Activated CD8-positive, alpha-beta T cell treated with anti-CD3 and anti-CD28 coated beads for 36 hours (primary cell): ENCODE data around the gene ADD3. TPM values are rescaled to one million over a fixed set of nuclear protein-coding genes. Genes with fewer than 3 reads are reported as not detected.
A peak's percentile ranks its signal among the peaks of the same experiment; 100 is the strongest.

ENCODE experiments used
- ATAC-seq: fragments of 200-7000 bp; cut with Tn5 transposase; one replicate; pipeline ENCODE4 v1.10.0; 2021; ENCODE audit warnings: mild to moderate bottlenecking, moderate library complexity
- CTCF ChIA-PET: fragments of 350-600 bp; sonication (Branson Sonifier 250); formaldehyde crosslinking; loops from one replicate; lab custom pipeline; 2021; ENCODE audit warnings: antibody characterized with exemption; lab: Charles Lee
- POLR2A ChIA-PET: fragments of 350-600 bp; sonication (Branson Sonifier 250); formaldehyde crosslinking; loops from one replicate; lab custom pipeline; 2021; ENCODE audit warnings: antibody characterized with exemption; lab: Charles Lee
- DNase-seq: peaks from one replicate; pipeline ENCODE4 v3.0.0-alpha.2; 2020
- H3K27ac Mint-ChIP-seq: one replicate; pipeline ENCODE4 v1.8.0; 2021; ENCODE audit warnings: mild to moderate bottlenecking, mixed read lengths
- H3K27me3 Mint-ChIP-seq: one replicate; pipeline ENCODE4 v1.8.0; 2021; ENCODE audit warnings: mixed read lengths
- H3K36me3 Mint-ChIP-seq: one replicate; pipeline ENCODE4 v1.8.0; 2021; ENCODE audit warnings: low read depth, mixed read lengths
- H3K4me1 Mint-ChIP-seq: one replicate; pipeline ENCODE4 v1.8.0; 2021; ENCODE audit warnings: low read depth, mixed read lengths
- H3K4me3 Mint-ChIP-seq: one replicate; pipeline ENCODE4 v1.8.0; 2021; ENCODE audit warnings: mild to moderate bottlenecking, moderate library complexity, mixed read lengths
- H3K9me3 Mint-ChIP-seq: one replicate; pipeline ENCODE4 v1.8.0; 2021; ENCODE audit warnings: mixed read lengths
- intact Hi-C: fragments of 100-400 bp; cut with micrococcal nuclease; formaldehyde crosslinking; loops from one replicate; pipeline ENCODE4 v1.10.0; 2022
- total RNA-seq, 2 experiments: library from RNA; stranded (reverse); gene quantifications; one replicate each; pipeline ENCODE4 v1.2.3, GENCODE V29; 2021
- TF ChIP-seq, protein P1 (sequence below): fragments of 200-600 bp; IDR thresholded peaks from one replicate; pipeline ENCODE4 v1.8.0; 2022; ENCODE audit warnings: antibody characterized with exemption, mild to moderate bottlenecking

Gene ADD3
- total RNA-seq, 2 experiments from 2014 or later: 66.8 to 77.0 TPM

- H3K4me3 Mint-ChIP-seq: peak overlapping the region; percentile 65
- ChIA-PET POLR2A (interaction anchor here (2.1 kb wide), 1 partner anchor 10 kb away, joined by 7 read pairs; no protein-coding TSS in a partner anchor), CTCF (interaction anchor here (1.6 to 3.5 kb wide), 2 partner anchors 8 to 61 kb away, joined by 4 to 20 read pairs; no protein-coding TSS in a partner anchor)
- H3K27ac Mint-ChIP-seq: peak overlapping the region; percentile 94
- no peaks in the 10 kb centered on the region for H3K9me3 Mint-ChIP-seq
- peaks cover 4% of the 10 kb centered on the region for H3K36me3 Mint-ChIP-seq
- ATAC-seq (peak; percentile 47), DNase-seq (no peak)
- intact Hi-C loops: no loop called here
- TF ChIP-seq, protein P1, sequence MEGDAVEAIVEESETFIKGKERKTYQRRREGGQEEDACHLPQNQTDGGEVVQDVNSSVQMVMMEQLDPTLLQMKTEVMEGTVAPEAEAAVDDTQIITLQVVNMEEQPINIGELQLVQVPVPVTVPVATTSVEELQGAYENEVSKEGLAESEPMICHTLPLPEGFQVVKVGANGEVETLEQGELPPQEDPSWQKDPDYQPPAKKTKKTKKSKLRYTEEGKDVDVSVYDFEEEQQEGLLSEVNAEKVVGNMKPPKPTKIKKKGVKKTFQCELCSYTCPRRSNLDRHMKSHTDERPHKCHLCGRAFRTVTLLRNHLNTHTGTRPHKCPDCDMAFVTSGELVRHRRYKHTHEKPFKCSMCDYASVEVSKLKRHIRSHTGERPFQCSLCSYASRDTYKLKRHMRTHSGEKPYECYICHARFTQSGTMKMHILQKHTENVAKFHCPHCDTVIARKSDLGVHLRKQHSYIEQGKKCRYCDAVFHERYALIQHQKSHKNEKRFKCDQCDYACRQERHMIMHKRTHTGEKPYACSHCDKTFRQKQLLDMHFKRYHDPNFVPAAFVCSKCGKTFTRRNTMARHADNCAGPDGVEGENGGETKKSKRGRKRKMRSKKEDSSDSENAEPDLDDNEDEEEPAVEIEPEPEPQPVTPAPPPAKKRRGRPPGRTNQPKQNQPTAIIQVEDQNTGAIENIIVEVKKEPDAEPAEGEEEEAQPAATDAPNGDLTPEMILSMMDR: no peak
- peaks cover 81% of the 10 kb centered on the region for H3K4me1 Mint-ChIP-seq
- no peaks in the 10 kb centered on the region for H3K27me3 Mint-ChIP-seq
Measured at GRCh38 chr10:110069502-110069982, 61.8 kb downstream of the ADD3 start.

DNA sequence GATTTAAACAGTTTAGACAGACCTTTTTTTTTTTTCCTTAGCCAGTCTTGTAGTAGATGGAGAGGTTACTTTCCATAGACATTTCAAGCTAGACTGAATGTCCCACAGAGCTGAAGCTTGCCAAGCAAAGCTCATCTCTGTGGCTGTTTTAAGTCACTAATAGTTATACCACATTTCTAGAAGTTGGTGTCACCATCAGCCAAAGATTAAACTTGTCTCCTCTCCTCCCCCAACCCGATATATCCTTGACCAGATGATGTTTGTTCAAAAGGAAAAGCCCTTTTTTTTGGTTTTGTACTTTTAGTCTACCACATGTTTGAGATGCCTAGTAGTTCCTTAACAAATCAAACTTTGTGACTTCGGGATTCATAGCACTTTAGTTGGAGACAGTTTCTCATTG is 66.1 kb downstream of the ADD3 start:
- Mint-ChIP-seq H3K4me3 (no peak overlapping the region), H3K27ac (peak overlapping the region; percentile 79), H3K9me3 (no peaks in the 10 kb centered on the region), H3K27me3 (no peaks in the 10 kb centered on the region), H3K4me1 (peaks cover 84% of the 10 kb centered on the region), H3K36me3 (peaks cover 2% of the 10 kb centered on the region)
- no peak for ATAC-seq
- TF ChIP-seq, protein P1: no peak
- CTCF ChIA-PET: interaction anchor here (2.0 to 2.6 kb wide), 2 partner anchors 10 to 15 kb away, joined by 5 to 10 read pairs; no protein-coding TSS in a partner anchor
- POLR2A ChIA-PET: interaction anchor here (1.4 to 1.6 kb wide), 2 partner anchors 39 to 66 kb away, joined by 4 to 6 read pairs; partner anchors contain the start of gene ADD3
- intact Hi-C loops: loop anchor here (5.0 kb wide), 1 partner anchor 157 kb away; no protein-coding TSS in a partner anchor
- DNase-seq: no peak

- peak; percentile 43 for DNase-seq
- ChIA-PET CTCF (interaction anchor here (1.1 to 2.6 kb wide), 3 partner anchors 11 to 59 kb away, joined by 3 to 10 read pairs (median 5); no protein-coding TSS in a partner anchor), POLR2A (interaction anchor here (1.4 to 1.6 kb wide), 2 partner anchors 40 to 66 kb away, joined by 4 to 6 read pairs; partner anchors contain the start of gene ADD3)
- Mint-ChIP-seq H3K9me3 (no peaks in the 10 kb centered on the region), H3K4me1 (peaks cover 84% of the 10 kb centered on the region), H3K36me3 (peaks cover 2% of the 10 kb centered on the region), H3K27me3 (no peaks in the 10 kb centered on the region), H3K4me3 (no peak overlapping the region), H3K27ac (peak overlapping the region; percentile 79)
- intact Hi-C loops: loop anchor here (5.0 kb wide), 1 partner anchor 157 kb away; no protein-coding TSS in a partner anchor
- peak; percentile 25 for ATAC-seq
- TF ChIP-seq, protein P1: no peak
Measured at GRCh38 chr10:110074298-110074697, 66.5 kb downstream of the ADD3 start.

GRCh38 chr10:110074758-110075671 is 67.2 kb downstream of the ADD3 start:
- Mint-ChIP-seq H3K27ac (peak overlapping the region; percentile 59), H3K36me3 (peaks cover 2% of the 10 kb centered on the region), H3K27me3 (no peaks in the 10 kb centered on the region), H3K9me3 (no peaks in the 10 kb centered on the region), H3K4me1 (peaks cover 84% of the 10 kb centered on the region), H3K4me3 (no peak overlapping the region)
- ATAC-seq (no peak), DNase-seq (no peak)
- intact Hi-C loops: loop anchor here (5.0 kb wide), 1 partner anchor 158 kb away; no protein-coding TSS in a partner anchor
- ChIA-PET POLR2A (interaction anchor here (0.6 to 1.4 kb wide), 2 partner anchors 15 to 40 kb away, joined by 3 to 4 read pairs; no protein-coding TSS in a partner anchor), CTCF (interaction anchor here (0.7 to 2.6 kb wide), 5 partner anchors 9 to 60 kb away, joined by 3 to 10 read pairs (median 3); no protein-coding TSS in a partner anchor)
- TF ChIP-seq, protein P1: no peak
